ENCODE measurements around the gene ZC3H12D.

Gene ZC3H12D

GRCh38 chr6:149437212-149437611 lies 47.6 kb downstream of the ZC3H12D start:
- Histone ChIP-seq H3K4me3 (ENCODE audit: control insufficient read depth in 1 of 7, extremely low read depth in 1 of 7, insufficient read depth in 4 of 7, low read depth in 2 of 7, low read length in 6 of 7) (no peak overlapping the region), H3K4me1 (ENCODE audit: control extremely low read depth in 1 of 4, control insufficient read depth in 4 of 4, insufficient read depth in 4 of 4, low read length in 3 of 4) (peaks cover 0 to 4% (median 2%) of the 10 kb centered on the region in 4 experiments), H3K9me3 (ENCODE audit: control extremely low read depth in 1 of 5, control insufficient read depth in 4 of 5, insufficient read depth in 2 of 5, low read depth in 1 of 5, low read length in 4 of 5) (no peaks in the 10 kb centered on the region), H3K27ac (ENCODE audit: insufficient read depth in 1 of 2, low read depth in 1 of 2, low read length in 2 of 2, poor library complexity in 1 of 2, severe bottlenecking in 2 of 2) (no peak overlapping the region), H3K36me3 (ENCODE audit: control insufficient read depth in 4 of 4, insufficient read depth in 4 of 4, low read length in 3 of 4) (no peaks in the 10 kb centered on the region), H3K27me3 (replicated peaks in 2 of 5; ENCODE audit: control insufficient read depth in 4 of 5, insufficient read depth in 5 of 5, low read length in 4 of 5) (no peaks in the 10 kb centered on the region)
- peak in 2 of 3 donors; percentile 46 to 50 for DNase-seq
- POLR2A ChIA-PET: no interaction called here
- no CpG with 5 or more reads among the region's 3 CpGs for WGBS (ENCODE audit: insufficient coverage)
- CTCF ChIA-PET: interaction anchor here (0.9 to 1.6 kb wide), 4 partner anchors 11 to 410 kb away, joined by 3 to 5 read pairs (median 3); no protein-coding TSS in a partner anchor

GRCh38 chr6:149436647-149437046 lies 48.2 kb downstream of the ZC3H12D start:
- Histone ChIP-seq H3K27ac (ENCODE audit: insufficient read depth in 1 of 2, low read depth in 1 of 2, low read length in 2 of 2, poor library complexity in 1 of 2, severe bottlenecking in 2 of 2) (no peak overlapping the region), H3K9me3 (ENCODE audit: control extremely low read depth in 1 of 5, control insufficient read depth in 4 of 5, insufficient read depth in 2 of 5, low read depth in 1 of 5, low read length in 4 of 5) (no peaks in the 10 kb centered on the region), H3K4me1 (ENCODE audit: control extremely low read depth in 1 of 4, control insufficient read depth in 4 of 4, insufficient read depth in 4 of 4, low read length in 3 of 4) (peaks cover 0 to 8% (median 4%) of the 10 kb centered on the region in 4 experiments), H3K36me3 (ENCODE audit: control insufficient read depth in 4 of 4, insufficient read depth in 4 of 4, low read length in 3 of 4) (no peaks in the 10 kb centered on the region), H3K27me3 (replicated peaks in 2 of 5; ENCODE audit: control insufficient read depth in 4 of 5, insufficient read depth in 5 of 5, low read length in 4 of 5) (no peaks in the 10 kb centered on the region), H3K4me3 (ENCODE audit: control insufficient read depth in 1 of 7, extremely low read depth in 1 of 7, insufficient read depth in 4 of 7, low read depth in 2 of 7, low read length in 6 of 7) (no peak overlapping the region)
- DNase-seq: no peak
- POLR2A ChIA-PET: no interaction called here
- CTCF ChIA-PET: interaction anchor here (0.8 to 1.6 kb wide), 7 partner anchors 11 to 410 kb away, joined by 3 to 5 read pairs (median 3); no protein-coding TSS in a partner anchor
- WGBS (ENCODE audit: insufficient coverage): 95% methylated on average over 12 of the region's 12 CpGs

- CTCF ChIA-PET: interaction anchor here (0.8 to 1.6 kb wide), 6 partner anchors 28 to 409 kb away, joined by 3 to 5 read pairs (median 4); no protein-coding TSS in a partner anchor
- 93% methylated on average over 13 of the region's 13 CpGs for WGBS (ENCODE audit: insufficient coverage)
- Histone ChIP-seq H3K4me1 (ENCODE audit: control extremely low read depth in 1 of 4, control insufficient read depth in 4 of 4, insufficient read depth in 4 of 4, low read length in 3 of 4) (peaks cover 0 to 10% (median 4%) of the 10 kb centered on the region in 4 experiments), H3K4me3 (ENCODE audit: control insufficient read depth in 1 of 7, extremely low read depth in 1 of 7, insufficient read depth in 4 of 7, low read depth in 2 of 7, low read length in 6 of 7) (no peak overlapping the region), H3K27ac (ENCODE audit: insufficient read depth in 1 of 2, low read depth in 1 of 2, low read length in 2 of 2, poor library complexity in 1 of 2, severe bottlenecking in 2 of 2) (no peak overlapping the region), H3K9me3 (ENCODE audit: control extremely low read depth in 1 of 5, control insufficient read depth in 4 of 5, insufficient read depth in 2 of 5, low read depth in 1 of 5, low read length in 4 of 5) (no peaks in the 10 kb centered on the region), H3K36me3 (ENCODE audit: control insufficient read depth in 4 of 4, insufficient read depth in 4 of 4, low read length in 3 of 4) (no peaks in the 10 kb centered on the region), H3K27me3 (replicated peaks in 2 of 5; ENCODE audit: control insufficient read depth in 4 of 5, insufficient read depth in 5 of 5, low read length in 4 of 5) (no peaks in the 10 kb centered on the region)
- POLR2A ChIA-PET: no interaction called here
- no peak for DNase-seq
These were observed 48.8 kb downstream of the ZC3H12D start for GRCh38 chr6:149435919-149436586.

GRCh38 chr6:149433881-149434280 lies 50.9 kb downstream of the ZC3H12D start:
- Histone ChIP-seq H3K27ac (ENCODE audit: insufficient read depth in 1 of 2, low read depth in 1 of 2, low read length in 2 of 2, poor library complexity in 1 of 2, severe bottlenecking in 2 of 2) (no peak overlapping the region), H3K9me3 (ENCODE audit: control extremely low read depth in 1 of 5, control insufficient read depth in 4 of 5, insufficient read depth in 2 of 5, low read depth in 1 of 5, low read length in 4 of 5) (no peaks in the 10 kb centered on the region), H3K4me3 (ENCODE audit: control insufficient read depth in 1 of 7, extremely low read depth in 1 of 7, insufficient read depth in 4 of 7, low read depth in 2 of 7, low read length in 6 of 7) (no peak overlapping the region), H3K4me1 (ENCODE audit: control extremely low read depth in 1 of 4, control insufficient read depth in 4 of 4, insufficient read depth in 4 of 4, low read length in 3 of 4) (peaks cover 0 to 10% (median 4%) of the 10 kb centered on the region in 4 experiments), H3K36me3 (ENCODE audit: control insufficient read depth in 4 of 4, insufficient read depth in 4 of 4, low read length in 3 of 4) (no peaks in the 10 kb centered on the region), H3K27me3 (replicated peaks in 2 of 5; ENCODE audit: control insufficient read depth in 4 of 5, insufficient read depth in 5 of 5, low read length in 4 of 5) (no peaks in the 10 kb centered on the region)
- DNase-seq: no peak
- WGBS (ENCODE audit: insufficient coverage): no CpG with 5 or more reads among the region's 1 CpG
- POLR2A ChIA-PET: no interaction called here
- CTCF ChIA-PET: interaction anchor here (0.8 to 8.2 kb wide), 11 partner anchors 13 to 856 kb away, joined by 3 to 86 read pairs (median 4); no protein-coding TSS in a partner anchor

GRCh38 chr6:149433405-149433804 lies 51.4 kb downstream of the ZC3H12D start:
- no peak overlapping the region for H3K27ac ChIP-seq (ENCODE audit: insufficient read depth in 1 of 2, low read depth in 1 of 2, low read length in 2 of 2, poor library complexity in 1 of 2, severe bottlenecking in 2 of 2)
- WGBS (ENCODE audit: insufficient coverage): 100% methylated on average over 2 of the region's 2 CpGs
- POLR2A ChIA-PET: no interaction called here
- DNase-seq: no peak
- peaks cover 0 to 10% (median 4%) of the 10 kb centered on the region in 4 experiments for H3K4me1 ChIP-seq (ENCODE audit: control extremely low read depth in 1 of 4, control insufficient read depth in 4 of 4, insufficient read depth in 4 of 4, low read length in 3 of 4)
- CTCF ChIA-PET: interaction anchor here (0.8 to 8.2 kb wide), 13 partner anchors 13 to 856 kb away, joined by 3 to 86 read pairs (median 6); no protein-coding TSS in a partner anchor
- no peaks in the 10 kb centered on the region for H3K9me3 ChIP-seq (ENCODE audit: control extremely low read depth in 1 of 5, control insufficient read depth in 4 of 5, insufficient read depth in 2 of 5, low read depth in 1 of 5, low read length in 4 of 5)
- no peaks in the 10 kb centered on the region for H3K36me3 ChIP-seq (ENCODE audit: control insufficient read depth in 4 of 4, insufficient read depth in 4 of 4, low read length in 3 of 4)
- no peak overlapping the region for H3K4me3 ChIP-seq (ENCODE audit: control insufficient read depth in 1 of 7, extremely low read depth in 1 of 7, insufficient read depth in 4 of 7, low read depth in 2 of 7, low read length in 6 of 7)
- no peaks in the 10 kb centered on the region for H3K27me3 ChIP-seq (replicated peaks in 2 of 5; ENCODE audit: control insufficient read depth in 4 of 5, insufficient read depth in 5 of 5, low read length in 4 of 5)

GRCh38 chr6:149431905-149432775 lies 52.7 kb downstream of the ZC3H12D start:
- Histone ChIP-seq H3K9me3 (ENCODE audit: control extremely low read depth in 1 of 5, control insufficient read depth in 4 of 5, insufficient read depth in 2 of 5, low read depth in 1 of 5, low read length in 4 of 5) (no peaks in the 10 kb centered on the region), H3K4me3 (ENCODE audit: control insufficient read depth in 1 of 7, extremely low read depth in 1 of 7, insufficient read depth in 4 of 7, low read depth in 2 of 7, low read length in 6 of 7) (peak overlapping the region in 2 of 7 experiments; percentile 56 to 58), H3K27ac (ENCODE audit: insufficient read depth in 1 of 2, low read depth in 1 of 2, low read length in 2 of 2, poor library complexity in 1 of 2, severe bottlenecking in 2 of 2) (no peak overlapping the region), H3K36me3 (ENCODE audit: control insufficient read depth in 4 of 4, insufficient read depth in 4 of 4, low read length in 3 of 4) (no peaks in the 10 kb centered on the region), H3K27me3 (replicated peaks in 2 of 5; ENCODE audit: control insufficient read depth in 4 of 5, insufficient read depth in 5 of 5, low read length in 4 of 5) (no peaks in the 10 kb centered on the region), H3K4me1 (ENCODE audit: control extremely low read depth in 1 of 4, control insufficient read depth in 4 of 4, insufficient read depth in 4 of 4, low read length in 3 of 4) (peaks cover 0 to 10% (median 4%) of the 10 kb centered on the region in 4 experiments)
- CTCF ChIA-PET: interaction anchor here (0.6 to 8.2 kb wide), 50 partner anchors 9 to 855 kb away, joined by 3 to 86 read pairs (median 5); no protein-coding TSS in a partner anchor
- peak; percentile 82 to 89 (median 83) for DNase-seq
- POLR2A ChIA-PET: interaction anchor here (0.6 to 0.7 kb wide), 4 partner anchors 57 to 242 kb away, joined by 3 to 5 read pairs (median 3); no protein-coding TSS in a partner anchor
- WGBS (ENCODE audit: insufficient coverage): 10% methylated on average over 10 of the region's 19 CpGs
